Amygdala (tissue), 56 donors: ENCODE results near the gene ZBED4.

ENCODE experiments used
- DNase-seq, 56 donors: peaks; one replicate each; lab custom pipeline; 2025; lab: John Stamatoyannopoulos, UW

The ZBED4 gene

DNA sequence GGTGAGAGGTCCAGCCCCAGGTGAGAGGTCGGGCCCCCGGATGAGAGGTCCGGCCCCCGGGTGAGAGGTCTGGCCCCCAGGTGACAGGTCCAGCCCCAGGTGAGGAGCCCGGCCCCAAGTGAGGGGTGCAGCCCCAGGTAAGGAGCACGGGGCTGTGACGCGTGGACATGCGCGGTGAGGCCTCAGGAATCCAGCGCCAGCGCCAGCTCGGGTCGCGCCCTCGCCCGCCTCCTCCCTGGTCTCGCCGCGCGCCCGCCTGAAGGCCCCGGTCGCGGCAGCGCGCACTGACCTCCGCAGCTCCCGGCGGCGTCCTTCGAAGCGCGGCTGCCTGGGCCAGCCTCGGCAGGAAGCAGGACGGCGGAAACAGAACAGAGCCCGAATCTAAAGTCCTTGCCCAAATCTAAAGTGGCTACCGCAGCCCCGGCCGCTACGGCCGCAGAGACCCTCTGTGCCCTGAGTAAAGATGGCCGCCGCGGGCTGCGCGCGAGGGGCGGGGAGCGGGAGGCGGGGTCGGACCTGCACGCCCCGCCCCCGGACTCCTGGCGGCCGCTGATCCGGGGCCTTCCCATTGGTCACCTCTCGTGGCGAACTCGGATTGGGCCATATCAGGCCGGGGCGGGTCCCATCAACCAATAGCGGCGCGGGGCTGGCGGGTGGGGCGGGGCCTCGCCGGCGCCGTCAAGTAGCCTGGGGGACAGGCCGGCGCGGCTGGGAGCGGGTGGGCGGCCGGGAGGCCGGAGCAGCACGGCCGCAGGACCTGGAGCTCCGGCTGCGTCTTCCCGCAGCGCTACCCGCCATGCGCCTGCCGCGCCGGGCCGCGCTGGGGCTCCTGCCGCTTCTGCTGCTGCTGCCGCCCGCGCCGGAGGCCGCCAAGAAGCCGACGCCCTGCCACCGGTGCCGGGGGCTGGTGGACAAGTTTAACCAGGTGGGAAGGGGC, 64.6 kb downstream of the ZBED4 start, which contains the start of the genes ALG12 and CRELD2:
Gene ALG12 (minus strand): TSS at position 465 of the 937 bp plus-strand sequence. CDS start 4,673 bp downstream, outside the sequence.
Gene CRELD2 (plus strand): TSS at position 661 of the 937 bp plus-strand sequence. CDS start 136 bp downstream, at position 797.
- DNase-seq = peak; percentile 80 to 99 (median 95)

DNA sequence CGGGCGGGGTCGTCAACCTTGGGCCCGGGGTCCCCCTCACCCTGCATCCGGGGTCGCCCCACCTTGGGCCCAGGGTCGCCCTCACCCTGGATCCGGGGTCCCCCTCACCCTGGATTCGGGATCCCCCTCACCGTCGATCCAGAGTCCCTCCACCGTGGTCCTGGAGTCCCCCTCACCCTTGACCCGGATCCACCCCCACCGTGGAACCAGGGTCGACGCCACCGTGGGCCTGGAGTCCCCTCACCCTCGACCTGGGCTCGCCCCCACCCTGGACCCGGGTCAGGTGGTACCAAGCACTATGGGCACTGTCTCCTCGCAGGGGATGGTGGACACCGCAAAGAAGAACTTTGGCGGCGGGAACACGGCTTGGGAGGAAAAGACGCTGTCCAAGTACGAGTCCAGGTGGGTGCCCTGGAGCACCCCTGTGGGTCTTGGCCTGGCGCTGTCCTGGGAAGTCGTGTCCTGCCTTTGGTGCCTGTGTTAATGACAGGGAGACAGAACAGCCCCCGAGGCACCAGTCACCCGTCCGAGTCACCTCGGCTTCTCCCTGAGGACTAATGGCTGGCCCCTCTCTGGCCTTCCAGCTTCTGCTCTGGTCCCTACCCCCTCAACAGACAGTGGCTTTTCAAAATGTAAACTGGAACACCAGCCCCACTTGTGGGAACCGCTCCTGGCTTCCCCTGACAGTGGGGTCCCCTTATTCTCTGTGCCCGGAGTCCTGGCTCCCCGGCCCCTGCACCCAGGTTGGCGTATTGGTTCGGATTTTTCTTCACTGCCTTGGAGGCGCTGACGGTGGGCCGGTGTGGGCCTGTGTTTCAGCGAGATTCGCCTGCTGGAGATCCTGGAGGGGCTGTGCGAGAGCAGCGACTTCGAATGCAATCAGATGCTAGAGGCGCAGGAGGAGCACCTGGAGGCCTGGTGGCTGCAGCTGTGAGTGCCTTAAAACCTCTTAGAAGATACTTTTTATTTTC, 65.6 kb downstream of the ZBED4 start:
- no peak for DNase-seq

DNA sequence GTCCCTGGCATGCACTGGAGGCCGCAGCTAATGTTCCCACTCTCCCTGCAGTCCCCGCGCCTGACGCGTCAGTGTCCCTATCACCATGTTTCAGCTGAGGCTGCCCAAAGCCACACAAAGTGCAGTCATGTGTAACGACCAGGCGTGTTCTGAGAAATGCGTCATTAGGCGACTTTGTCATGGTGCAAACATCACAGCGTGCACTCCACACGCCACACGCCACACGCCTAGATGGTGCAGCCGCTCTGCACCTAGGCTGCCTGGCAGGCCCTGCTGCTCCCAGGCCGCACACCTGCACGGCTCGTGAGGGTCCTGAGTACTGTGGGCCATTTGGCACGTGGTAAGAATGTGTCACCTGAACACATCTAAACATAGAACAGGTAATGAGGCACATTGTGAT, 67.2 kb downstream of the ZBED4 start:
- DNase-seq = no peak

DNA sequence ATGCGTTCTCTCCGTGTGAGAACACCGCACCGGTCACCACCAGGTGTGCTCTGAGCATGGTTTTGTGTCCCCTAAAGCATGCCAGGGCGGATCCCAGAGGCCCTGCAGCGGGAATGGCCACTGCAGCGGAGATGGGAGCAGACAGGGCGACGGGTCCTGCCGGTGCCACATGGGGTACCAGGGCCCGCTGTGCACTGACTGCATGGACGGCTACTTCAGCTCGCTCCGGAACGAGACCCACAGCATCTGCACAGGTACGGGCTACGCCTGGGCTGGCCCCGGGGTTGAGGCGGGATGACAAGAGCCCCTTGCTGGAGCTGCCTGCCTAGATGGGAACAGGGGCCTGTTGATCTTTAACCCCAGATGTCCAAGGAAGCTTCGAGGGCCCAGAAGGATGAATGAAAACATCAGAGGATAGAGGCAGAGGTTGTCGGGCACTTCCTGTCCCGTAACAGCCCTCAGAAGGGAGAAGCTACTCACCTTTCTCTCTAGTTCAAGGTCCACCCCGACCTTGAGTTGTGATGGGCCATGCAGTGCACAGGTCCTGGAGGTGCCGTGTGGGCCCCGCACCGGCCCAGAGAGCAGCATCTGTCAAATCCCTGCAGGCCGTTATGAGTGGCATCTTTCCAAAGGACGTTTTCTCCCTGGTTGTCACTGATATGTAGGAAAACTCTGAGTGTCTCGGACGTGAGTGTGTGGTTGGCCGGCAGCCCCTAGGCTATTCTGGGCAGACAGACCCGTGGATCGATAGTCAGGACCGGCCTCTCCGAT, 68.0 kb downstream of the ZBED4 start:
- no peak for DNase-seq

DNA sequence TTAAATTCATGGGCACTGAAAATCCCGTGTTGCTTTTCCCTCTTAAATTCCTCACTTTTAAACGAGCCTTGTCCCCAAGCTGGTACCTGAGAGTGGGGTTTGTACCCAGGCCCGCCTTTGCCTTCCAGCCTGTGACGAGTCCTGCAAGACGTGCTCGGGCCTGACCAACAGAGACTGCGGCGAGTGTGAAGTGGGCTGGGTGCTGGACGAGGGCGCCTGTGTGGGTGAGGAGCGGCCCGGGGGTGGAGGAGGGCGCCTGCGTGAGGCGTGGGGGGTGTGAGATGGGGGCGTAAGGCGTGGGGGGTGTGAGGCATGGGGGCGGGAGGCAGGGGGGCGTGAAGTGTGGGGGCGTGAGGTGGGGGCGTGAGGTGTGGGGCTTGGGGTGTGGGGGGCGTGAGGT, 68.8 kb downstream of the ZBED4 start:
- no peak for DNase-seq

DNA sequence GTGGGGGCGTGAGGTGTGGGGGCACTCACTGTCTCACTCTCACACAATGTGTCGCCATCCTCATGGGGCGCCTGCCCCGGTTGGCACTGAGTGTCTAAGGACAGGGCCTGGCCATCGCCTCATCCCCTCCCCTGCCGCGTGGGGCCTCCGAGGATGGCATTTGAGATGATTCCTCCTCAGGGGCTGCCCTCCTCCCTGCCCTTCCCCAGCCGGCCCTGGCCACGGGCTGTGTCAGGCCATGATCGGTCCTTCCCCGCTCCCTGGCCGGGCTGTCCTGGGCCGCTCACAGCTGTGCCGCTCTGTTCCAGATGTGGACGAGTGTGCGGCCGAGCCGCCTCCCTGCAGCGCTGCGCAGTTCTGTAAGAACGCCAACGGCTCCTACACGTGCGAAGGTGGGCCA, 69.3 kb downstream of the ZBED4 start:
- DNase-seq = no peak

DNA sequence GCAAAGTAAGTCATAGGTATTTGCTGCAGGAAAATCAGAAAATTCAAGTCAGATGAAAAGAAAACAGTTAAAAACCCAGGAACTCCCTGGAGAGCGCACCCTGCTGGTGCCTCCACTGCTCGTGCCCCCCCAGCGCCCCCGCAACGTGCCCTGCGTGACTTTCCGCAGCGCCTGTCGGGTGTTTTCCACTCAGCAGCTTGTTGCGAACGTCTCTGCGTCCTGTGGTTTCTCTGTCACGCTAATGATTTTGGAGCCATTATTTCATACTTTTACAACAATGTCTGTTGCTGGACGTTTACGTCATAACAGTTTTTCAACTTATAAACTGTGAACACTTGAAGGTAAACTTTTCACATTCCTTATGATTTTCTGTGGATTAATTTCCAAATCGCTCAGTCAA, 69.8 kb downstream of the ZBED4 start:
- no peak for DNase-seq

DNA sequence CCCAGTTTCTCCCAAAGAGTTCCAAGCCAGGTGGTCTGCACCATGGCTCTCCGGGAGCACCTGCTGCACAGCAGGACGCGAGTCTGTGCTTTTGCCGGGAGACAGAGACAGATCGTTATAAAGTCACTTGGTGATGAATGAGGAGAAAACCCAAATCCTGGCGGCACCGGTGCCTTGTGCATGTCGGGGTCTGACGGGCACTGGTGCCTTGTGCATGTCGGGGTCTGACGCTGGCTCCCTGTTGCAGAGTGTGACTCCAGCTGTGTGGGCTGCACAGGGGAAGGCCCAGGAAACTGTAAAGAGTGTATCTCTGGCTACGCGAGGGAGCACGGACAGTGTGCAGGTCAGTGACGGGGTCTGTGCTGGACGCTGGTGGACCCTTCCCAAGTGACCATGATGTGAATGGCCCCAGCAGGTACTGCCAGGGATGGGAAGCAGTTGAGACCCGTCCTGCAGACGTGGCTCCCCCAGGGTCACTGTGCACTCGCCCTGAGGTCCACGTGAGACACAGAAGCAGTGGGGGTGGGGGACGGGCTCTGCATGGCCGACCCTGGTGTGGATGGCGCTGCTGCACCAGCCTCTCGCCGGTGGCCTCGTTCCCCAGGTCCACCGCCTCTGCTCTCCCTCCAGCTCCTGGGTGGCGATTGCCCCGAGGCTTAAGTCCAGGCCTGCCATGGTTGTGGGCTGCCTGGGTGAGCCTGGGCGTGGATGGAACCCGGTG, 70.6 kb downstream of the ZBED4 start:
- DNase-seq = no peak

DNA sequence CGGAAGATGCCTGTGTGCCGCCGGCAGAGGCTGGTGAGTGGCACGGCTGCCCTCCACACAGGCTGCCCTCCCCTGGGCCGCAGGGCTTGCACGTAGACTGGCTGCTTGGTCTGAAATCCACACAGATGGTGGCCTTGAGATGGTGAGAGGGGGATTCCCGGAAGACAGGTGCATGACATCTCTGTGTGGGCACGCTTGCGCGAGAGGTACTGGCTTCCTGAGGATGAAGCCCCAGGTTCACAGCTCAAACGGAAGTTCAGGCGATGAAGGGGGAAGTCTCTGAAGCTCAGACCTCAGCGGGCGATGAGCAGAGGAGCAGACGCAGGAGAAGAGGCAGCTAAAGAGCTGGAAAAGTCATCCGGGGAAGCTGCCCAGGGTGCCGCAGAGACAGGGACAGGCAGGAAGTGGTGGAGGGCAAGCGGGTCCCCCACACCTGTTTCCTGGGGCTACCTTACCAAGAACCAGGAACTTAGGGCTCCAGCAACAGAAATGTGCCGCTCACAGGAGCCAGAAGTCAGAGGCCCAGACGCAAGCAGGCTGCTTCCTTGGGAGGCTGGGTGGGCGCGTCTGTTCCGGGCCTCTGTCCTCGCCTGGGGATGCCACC, 72.0 kb downstream of the ZBED4 start:
- no peak for DNase-seq

DNA sequence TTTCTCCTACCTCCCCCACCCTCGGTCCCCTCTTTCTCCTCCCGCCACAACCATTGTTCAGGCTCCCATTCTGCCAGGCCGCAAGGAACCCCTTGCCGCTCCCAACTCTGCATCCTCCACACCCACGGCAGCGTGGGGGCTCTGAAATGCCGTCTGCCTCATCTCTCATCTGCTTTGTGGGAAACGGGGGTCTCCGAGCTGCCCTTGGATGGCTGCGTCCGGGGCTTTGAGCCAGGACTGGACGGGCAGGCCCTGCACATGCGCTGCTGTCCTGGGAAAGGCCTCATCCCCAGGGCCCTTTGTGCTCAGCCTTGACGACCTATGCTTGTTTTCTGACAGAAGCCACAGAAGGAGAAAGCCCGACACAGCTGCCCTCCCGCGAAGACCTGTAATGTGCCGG, 73.3 kb downstream of the ZBED4 start:
- no peak for DNase-seq

DNA sequence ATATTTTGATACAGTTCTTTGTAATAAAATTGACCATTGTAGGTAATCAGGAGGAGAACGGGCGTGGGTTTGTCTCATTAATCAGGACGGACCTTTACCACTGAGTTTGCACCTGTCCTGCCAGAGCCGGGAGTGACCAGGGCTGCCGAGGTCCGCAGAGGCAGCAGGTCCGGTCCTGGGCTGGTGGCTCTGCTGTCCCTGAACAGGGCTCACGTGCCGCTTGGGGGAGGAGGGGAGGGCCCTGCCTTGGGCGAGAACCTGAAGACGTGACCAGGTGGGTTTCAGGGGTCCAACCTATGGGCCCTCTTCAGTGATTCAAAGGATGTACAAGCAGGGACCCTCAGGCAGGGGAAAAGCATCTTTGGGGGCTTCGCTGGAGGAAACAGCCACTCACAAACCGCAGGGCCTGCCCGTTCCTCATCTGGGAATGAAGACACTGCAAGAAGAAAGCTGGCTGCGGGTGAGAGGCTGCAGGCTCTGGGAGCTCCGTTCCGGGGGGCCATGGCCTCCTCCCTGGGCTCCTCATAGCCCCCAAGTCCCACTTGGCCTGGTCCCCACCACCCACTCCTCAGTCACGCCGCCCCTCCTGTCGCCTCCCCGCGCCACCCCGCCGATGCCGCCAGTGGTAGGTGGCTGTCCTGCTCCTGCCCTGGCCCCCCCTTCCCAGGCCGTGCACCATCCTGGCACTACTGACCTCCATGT, 74.0 kb downstream of the ZBED4 start:
- no peak for DNase-seq

DNA sequence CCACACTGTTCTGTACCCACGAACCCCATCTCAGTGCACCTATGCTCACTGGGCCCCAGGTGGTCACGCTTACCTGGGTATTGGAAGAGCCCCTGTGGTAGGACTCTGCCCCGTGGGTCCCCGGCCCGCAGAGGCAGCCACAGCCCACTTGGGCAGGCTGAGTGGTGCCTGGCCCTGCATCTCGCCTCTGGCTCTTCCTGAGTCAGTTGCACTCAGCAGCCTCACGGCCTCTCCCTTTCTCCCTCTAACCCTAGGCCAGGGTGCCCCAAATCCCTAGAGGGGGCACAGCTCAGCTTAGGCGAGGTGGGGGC, 74.5 kb downstream of the ZBED4 start:
- no peak for DNase-seq

DNA sequence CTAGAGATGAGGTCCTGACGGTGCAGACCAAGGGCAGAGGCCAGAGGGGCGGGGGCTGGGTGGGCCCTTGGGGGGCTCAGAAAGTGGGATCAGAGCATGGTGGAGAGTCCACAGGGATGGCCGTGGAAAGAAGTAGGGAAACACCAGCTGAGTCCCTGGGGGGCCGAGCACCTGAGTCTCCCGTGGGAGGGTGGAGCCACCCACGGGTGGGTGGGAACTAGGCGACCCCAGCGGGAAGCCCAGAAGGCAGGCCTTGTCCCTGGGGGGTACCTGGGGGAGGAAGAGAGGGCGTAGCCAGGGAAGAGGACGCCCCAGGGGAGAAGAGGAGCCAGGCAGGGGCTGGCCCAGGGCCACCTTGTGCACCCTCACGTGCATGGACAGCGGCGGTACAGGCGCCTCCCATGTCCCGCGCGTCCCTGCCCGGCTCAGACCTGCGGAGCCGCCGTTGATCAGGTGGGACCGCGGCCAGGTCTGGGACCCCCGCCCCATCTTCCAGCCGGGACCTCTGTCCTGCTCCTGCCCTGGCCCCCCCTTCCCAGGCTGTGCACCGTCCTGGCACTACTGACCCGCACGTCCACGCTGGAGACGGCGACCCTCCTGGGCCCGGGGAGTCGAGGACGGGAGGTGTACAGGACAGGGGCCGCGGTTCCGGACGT, 75.0 kb downstream of the ZBED4 start:
- DNase-seq = no peak

DNA sequence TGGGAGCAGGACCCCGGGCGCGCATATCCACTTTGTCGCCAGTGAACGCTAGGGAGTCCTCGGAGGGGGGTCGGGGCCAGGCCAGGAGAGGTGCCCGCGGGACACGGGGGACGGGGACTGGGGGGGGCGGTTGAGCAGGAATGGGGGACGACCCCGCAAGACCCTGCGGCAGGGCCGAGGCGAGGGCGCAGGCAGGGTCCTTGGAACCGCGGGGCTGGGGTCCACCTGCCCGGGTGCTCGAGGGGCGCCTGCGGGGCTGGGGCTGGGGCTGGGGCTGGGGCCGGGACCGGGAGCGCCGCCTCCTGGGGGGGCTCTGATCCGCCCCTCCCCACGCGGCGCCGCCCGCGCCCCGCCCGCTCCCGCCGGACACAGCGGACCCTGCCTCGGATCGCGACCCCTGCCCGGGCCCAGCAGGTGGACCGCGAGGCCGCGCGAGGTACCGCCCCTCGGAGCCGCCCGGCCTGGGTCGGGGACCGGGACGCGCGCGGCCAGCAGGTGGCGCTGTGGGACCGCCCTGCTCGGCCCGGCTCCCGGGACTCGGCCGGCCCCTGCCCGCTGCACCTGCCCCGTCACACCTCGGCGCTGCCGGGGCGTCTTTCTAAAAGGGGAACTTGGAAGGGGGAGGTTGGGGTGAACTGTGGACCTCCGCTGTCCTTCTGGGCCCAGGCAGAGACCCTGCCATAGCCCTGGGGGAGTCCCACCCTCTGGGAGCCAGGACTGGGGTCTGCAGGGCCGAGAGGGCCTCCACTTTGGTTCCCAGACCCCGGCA, 75.8 kb downstream of the ZBED4 start:
- peak in 23 of 56 donors; percentile 5 to 69 (median 17) for DNase-seq

DNA sequence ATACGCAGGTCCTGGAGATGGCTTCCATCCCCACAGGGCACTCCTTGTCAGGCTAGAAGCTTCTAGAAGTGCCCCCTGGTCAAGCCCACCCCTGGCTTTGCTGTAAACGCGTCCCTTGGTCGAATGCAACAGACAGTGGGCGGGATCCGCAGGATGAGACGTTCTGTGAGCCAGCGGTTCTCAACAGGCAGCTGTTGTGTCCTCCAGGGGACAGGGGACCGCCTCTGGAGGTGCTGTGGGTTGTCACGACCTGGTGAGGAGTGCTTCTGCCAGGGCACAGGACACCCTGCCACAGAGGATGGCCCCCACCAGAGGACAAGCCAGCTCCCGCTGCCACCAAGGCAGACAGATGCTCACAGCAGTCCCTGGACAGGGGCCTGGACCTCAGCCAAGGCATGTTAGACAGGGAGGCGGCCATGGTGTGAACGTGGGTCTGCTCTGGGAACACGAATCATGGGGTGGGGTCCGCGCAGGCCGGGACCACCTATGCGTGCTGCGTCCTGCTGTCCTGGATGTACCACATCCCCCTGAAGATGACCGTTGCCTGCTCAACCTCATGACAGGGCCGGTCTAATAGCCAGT, 76.4 kb downstream of the ZBED4 start:
- DNase-seq = peak in 1 of 56 donors; percentile 1

DNA sequence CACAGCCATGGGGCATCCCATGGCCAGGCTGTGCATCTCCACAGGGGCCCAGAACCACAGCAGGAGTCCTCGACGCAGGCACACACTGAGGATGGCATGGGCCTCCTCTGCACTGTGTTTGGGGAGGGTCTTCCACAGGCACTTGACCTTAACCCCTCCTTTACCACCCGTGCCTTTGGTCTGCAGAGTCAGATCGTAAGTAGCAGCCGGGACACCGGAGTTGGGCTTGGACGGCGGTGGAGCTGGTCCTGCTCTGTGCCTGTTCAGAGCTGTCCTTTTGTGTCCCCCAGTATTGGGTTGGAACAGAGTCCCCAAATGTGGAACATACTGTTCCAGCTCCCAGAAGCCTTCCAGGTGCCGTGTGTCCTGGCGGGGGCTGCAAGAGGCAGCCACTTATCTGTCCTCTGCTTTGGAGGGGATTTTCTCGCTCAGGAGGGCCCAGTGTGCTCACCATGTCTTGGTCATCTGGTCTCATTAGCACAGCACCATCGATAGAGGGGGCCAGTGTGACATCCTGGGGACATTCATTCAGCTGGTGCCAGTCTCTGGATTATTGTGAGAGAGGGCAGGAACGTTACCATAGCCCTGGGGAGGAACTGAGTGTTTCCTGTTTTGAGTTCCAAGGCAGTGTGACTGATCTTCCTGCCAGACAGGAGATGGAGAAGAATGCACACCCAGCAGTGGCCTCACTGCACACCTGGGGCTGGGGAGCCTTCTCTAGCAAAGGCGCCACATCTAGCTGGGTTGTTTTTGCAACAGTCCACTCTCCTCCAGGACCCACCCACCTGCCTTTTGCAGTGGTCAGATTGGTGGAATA, 77.2 kb downstream of the ZBED4 start:
- DNase-seq = peak in 47 of 56 donors; percentile 8 to 85 (median 51)
